ENCODE measurements around the gene ZNF740.
A peak's percentile ranks its signal among the peaks of the same experiment; 100 is the strongest.
"Not testable (repeated sequence)": the region's sequence is repeated elsewhere in the genome, so short reads cannot be mapped to it uniquely, and the experiment has no call there.

Gene ZNF740

DNA sequence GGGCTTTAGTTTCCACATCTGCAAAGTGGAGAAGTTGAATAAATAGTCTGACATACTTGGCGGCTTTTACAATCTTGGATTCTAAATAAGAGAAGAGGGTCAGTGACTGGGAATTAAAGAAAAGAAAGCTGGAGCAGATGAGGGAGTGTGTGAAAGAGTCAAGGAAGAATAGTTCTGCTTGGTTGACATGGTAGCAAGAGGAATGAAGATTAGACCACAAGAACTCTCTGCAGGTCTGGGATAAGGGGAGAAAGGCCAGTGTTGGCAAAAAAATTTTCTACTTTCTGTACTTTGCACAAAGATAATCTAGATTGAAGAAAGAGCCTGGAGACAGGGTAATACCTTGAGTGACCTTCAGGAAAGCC lies 20.6 kb downstream of the ZNF740 start:
- peak overlapping the region; percentile 48 for H3K4me2 ChIP-seq (ENCODE audit: low read length)
- no peak for TF ChIP-seq EZH2 (IDR thresholded peaks at IDR 0.05; ENCODE audit: borderline replicate concordance, low read length)
- TF ChIP-seq, protein P1, sequence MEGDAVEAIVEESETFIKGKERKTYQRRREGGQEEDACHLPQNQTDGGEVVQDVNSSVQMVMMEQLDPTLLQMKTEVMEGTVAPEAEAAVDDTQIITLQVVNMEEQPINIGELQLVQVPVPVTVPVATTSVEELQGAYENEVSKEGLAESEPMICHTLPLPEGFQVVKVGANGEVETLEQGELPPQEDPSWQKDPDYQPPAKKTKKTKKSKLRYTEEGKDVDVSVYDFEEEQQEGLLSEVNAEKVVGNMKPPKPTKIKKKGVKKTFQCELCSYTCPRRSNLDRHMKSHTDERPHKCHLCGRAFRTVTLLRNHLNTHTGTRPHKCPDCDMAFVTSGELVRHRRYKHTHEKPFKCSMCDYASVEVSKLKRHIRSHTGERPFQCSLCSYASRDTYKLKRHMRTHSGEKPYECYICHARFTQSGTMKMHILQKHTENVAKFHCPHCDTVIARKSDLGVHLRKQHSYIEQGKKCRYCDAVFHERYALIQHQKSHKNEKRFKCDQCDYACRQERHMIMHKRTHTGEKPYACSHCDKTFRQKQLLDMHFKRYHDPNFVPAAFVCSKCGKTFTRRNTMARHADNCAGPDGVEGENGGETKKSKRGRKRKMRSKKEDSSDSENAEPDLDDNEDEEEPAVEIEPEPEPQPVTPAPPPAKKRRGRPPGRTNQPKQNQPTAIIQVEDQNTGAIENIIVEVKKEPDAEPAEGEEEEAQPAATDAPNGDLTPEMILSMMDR (IDR thresholded peaks at IDR 0.05; ENCODE audit: low read length), result no peak
- H3K9me2 ChIP-seq (ENCODE audit: low read depth, low read length), result no peaks in the 10 kb centered on the region
- peak overlapping the region; percentile 3 for H3K4me3 ChIP-seq (ENCODE audit: low read depth, low read length, poor library complexity, severe bottlenecking)
- no peak overlapping the region for H2AFZ ChIP-seq (ENCODE audit: low read length)
- no peaks in the 10 kb centered on the region for H3K9me3 ChIP-seq (ENCODE audit: low read length)
- no peaks in the 10 kb centered on the region for H3K36me3 ChIP-seq (ENCODE audit: insufficient read depth, low read length)
- no peaks in the 10 kb centered on the region for H4K20me1 ChIP-seq (ENCODE audit: insufficient read depth, low read length)
- H3K27ac ChIP-seq (ENCODE audit: low read depth, low read length, poor library complexity, severe bottlenecking), result peak overlapping the region; percentile 87
- no peaks in the 10 kb centered on the region for H3F3A ChIP-seq (ENCODE audit: insufficient read depth, low read length)
- H3K4me1 ChIP-seq (ENCODE audit: insufficient read depth, low read length, severe bottlenecking), result peaks cover 78% of the 10 kb centered on the region
- H3K79me2 ChIP-seq (ENCODE audit: insufficient read depth, low read length), result no peaks in the 10 kb centered on the region
- no peaks in the 10 kb centered on the region for H3K27me3 ChIP-seq (ENCODE audit: insufficient read depth, low read length)
- H3K9ac ChIP-seq (ENCODE audit: low read length), result peak overlapping the region; percentile 39; the same call in 1 of the 2 replicates

DNA sequence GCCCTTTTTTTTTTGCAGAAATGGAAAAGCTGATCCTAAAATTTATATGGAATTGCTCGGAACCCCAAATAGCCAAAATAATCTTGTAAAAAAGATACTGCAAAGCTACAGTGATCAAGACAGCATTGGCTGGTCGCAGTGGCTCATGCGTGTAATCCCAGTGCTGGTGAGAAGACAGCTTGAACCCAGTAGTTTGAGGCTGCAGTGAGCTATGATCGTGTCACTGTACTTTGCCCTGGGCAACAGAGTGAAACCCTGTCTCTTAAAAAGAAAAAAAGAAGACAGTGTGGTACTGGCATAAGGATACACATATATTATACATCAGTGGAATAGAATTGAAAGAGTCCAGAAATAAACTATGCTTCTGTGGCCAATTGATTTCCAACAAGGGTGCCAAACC lies 21.1 kb downstream of the ZNF740 start:
- Histone ChIP-seq H2AFZ (ENCODE audit: low read length) (no peak overlapping the region), H3K4me2 (ENCODE audit: low read length) (peak overlapping the region; percentile 48), H3K9me3 (ENCODE audit: low read length) (no peaks in the 10 kb centered on the region), H3K9me2 (ENCODE audit: low read depth, low read length) (no peaks in the 10 kb centered on the region), H3K27ac (ENCODE audit: low read depth, low read length, poor library complexity, severe bottlenecking) (peak overlapping the region; percentile 87), H3K9ac (ENCODE audit: low read length) (no peak overlapping the region; the same call in 1 of the 2 replicates), H3K4me3 (ENCODE audit: low read depth, low read length, poor library complexity, severe bottlenecking) (no peak overlapping the region), H3F3A (ENCODE audit: insufficient read depth, low read length) (no peaks in the 10 kb centered on the region), H3K27me3 (ENCODE audit: insufficient read depth, low read length) (no peaks in the 10 kb centered on the region), H4K20me1 (ENCODE audit: insufficient read depth, low read length) (no peaks in the 10 kb centered on the region), H3K79me2 (ENCODE audit: insufficient read depth, low read length) (no peaks in the 10 kb centered on the region), H3K4me1 (ENCODE audit: insufficient read depth, low read length, severe bottlenecking) (peaks cover 78% of the 10 kb centered on the region), H3K36me3 (ENCODE audit: insufficient read depth, low read length) (no peaks in the 10 kb centered on the region)
- no peak for TF ChIP-seq EZH2 (IDR thresholded peaks at IDR 0.05; ENCODE audit: borderline replicate concordance, low read length)
- TF ChIP-seq, protein P1 (IDR thresholded peaks at IDR 0.05; ENCODE audit: low read length), result no peak

- peak overlapping the region; percentile 87 for H3K27ac ChIP-seq (ENCODE audit: low read depth, low read length, poor library complexity, severe bottlenecking)
- H3K9ac ChIP-seq (ENCODE audit: low read length); H4K20me1 ChIP-seq (ENCODE audit: insufficient read depth, low read length); H3K4me3 ChIP-seq (ENCODE audit: low read depth, low read length, poor library complexity, severe bottlenecking); H3K9me2 ChIP-seq (ENCODE audit: low read depth, low read length); H3K27me3 ChIP-seq (ENCODE audit: insufficient read depth, low read length); H3K4me2 ChIP-seq (ENCODE audit: low read length); H3K79me2 ChIP-seq (ENCODE audit: insufficient read depth, low read length); H3K9me3 ChIP-seq (ENCODE audit: low read length); H3K36me3 ChIP-seq (ENCODE audit: insufficient read depth, low read length); H2AFZ ChIP-seq (ENCODE audit: low read length); H3F3A ChIP-seq (ENCODE audit: insufficient read depth, low read length): not testable (repeated sequence)
- peaks cover 78% of the 10 kb centered on the region for H3K4me1 ChIP-seq (ENCODE audit: insufficient read depth, low read length, severe bottlenecking)
Observed at GRCh38 chr12:53202316-53202715, 21.8 kb downstream of the ZNF740 start.

DNA sequence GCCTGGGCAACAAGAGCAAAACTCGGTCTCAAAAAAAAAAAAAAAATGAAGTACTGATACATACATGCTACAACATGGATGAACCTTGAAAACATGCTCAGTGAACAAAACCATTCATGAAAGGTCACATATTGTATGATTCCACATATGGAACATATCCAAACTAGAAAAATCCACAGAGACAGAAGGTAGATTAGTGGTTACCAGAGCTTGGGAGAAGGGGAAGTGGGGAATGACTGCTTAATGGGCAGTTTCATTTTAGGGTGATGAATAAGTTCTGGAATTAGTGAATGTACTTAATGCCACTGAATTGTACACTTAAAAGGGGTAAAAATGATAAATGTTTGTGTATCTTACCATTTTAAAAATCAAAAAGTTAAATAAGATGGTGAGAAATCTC lies 23.8 kb downstream of the ZNF740 start:
- Histone ChIP-seq H3K4me1 (ENCODE audit: insufficient read depth, low read length, severe bottlenecking) (peaks cover 70% of the 10 kb centered on the region), H3K4me2 (ENCODE audit: low read length) (no peak overlapping the region), H3K9me2 (ENCODE audit: low read depth, low read length) (no peaks in the 10 kb centered on the region), H3K9me3 (ENCODE audit: low read length) (no peaks in the 10 kb centered on the region), H3K79me2 (ENCODE audit: insufficient read depth, low read length) (no peaks in the 10 kb centered on the region), H3K4me3 (ENCODE audit: low read depth, low read length, poor library complexity, severe bottlenecking) (no peak overlapping the region), H3K27ac (ENCODE audit: low read depth, low read length, poor library complexity, severe bottlenecking) (no peak overlapping the region), H3K36me3 (ENCODE audit: insufficient read depth, low read length) (no peaks in the 10 kb centered on the region), H4K20me1 (ENCODE audit: insufficient read depth, low read length) (no peaks in the 10 kb centered on the region), H3K27me3 (ENCODE audit: insufficient read depth, low read length) (no peaks in the 10 kb centered on the region), H3K9ac (ENCODE audit: low read length) (no peak overlapping the region), H2AFZ (ENCODE audit: low read length) (no peak overlapping the region), H3F3A (ENCODE audit: insufficient read depth, low read length) (no peaks in the 10 kb centered on the region; the same call in 1 of the 2 replicates)
- TF ChIP-seq, protein P1 (IDR thresholded peaks at IDR 0.05; ENCODE audit: low read length), result no peak
- TF ChIP-seq EZH2 (IDR thresholded peaks at IDR 0.05; ENCODE audit: borderline replicate concordance, low read length), result no peak
